ENCODE data around the gene WEE1.

Gene WEE1

DNA sequence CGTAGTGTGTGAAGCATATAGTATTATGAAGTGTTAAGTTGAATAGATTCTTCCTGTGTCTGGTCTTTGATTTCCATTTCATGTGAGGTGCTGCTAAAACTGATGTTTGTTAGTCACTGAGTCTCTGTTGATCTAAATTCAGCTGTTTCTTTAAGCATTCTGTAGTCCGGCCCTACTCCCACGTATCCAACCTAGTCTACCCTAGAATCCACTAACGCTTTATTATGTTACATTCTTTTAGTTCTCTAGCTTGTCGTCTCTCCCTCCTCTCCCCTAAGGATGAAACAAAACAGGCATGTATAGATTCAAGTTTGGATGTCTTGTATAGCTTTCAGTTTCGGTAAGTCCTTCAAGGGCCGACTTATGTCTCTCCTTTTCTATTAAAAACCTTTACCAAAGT, 4.1 kb downstream of the WEE1 start:
- DNase-seq (ENCODE audit: low spot score) = no peak
- no peak for TF ChIP-seq CTCF (IDR thresholded peaks at IDR 0.05)
- Histone ChIP-seq H3K27ac (peak overlapping the region; percentile 61 to 98), H3K4me3 (peak overlapping the region; percentile 76)

DNA sequence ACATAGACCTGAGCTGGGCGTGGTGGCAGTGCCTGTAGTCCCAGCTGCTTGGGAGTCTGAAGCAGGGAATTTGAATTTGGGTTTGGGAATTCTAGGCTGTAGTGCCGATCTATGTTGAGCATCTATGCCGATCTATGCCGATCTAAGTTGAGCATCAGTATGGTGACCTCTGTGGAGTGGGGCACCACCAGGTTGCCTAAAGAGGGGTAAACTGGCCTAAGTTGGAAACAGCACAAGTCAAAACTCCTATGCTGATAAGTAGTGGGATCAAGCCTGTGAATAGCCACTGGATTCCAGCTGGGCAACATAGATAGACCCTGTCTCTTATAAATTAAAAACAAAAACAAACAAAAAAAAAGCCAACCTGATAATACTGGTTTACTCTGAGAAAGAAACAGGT, 7.4 kb downstream of the WEE1 start:
- TF ChIP-seq CTCF (IDR thresholded peaks at IDR 0.05) = no peak
- no peak for DNase-seq (ENCODE audit: low spot score)
- H3K27ac ChIP-seq = no peak overlapping the region
- H3K4me3 ChIP-seq = no peak overlapping the region

DNA sequence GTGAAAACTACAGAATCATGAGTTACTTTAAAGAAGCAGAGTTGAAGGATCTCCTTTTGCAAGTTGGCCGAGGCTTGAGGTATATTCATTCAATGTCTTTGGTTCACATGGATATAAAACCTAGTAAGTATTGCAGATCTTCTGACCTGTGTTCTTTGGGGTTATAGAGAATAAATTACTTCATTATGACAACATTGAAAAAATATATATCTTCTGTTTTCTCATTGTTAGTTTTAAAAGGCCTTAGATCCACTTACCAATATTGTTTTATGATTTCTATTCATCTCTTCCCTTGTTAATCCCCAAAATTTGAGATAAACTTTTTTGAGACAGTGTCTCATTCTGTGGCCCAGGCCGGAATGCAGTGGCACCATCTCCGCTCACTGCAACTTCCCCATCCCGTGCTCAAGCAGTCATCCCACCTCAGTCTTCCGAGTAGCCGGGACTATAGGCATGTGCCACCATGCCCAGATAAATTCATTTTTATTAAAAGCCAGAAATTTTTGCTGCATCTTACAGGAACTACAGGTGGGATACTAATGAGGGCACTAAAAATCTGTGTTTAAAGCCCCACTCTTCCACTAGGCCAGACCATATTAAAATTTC, 8.2 kb downstream of the WEE1 start:
- TF ChIP-seq CTCF (IDR thresholded peaks at IDR 0.05) = no peak
- DNase-seq (ENCODE audit: low spot score) = no peak
- H3K27ac ChIP-seq = no peak overlapping the region
- no peak overlapping the region for H3K4me3 ChIP-seq

GRCh38 chr11:9590717-9591116, 17.2 kb downstream of the WEE1 start:
- no peak for TF ChIP-seq CTCF (IDR thresholded peaks at IDR 0.05)
- no peak overlapping the region for H3K27ac ChIP-seq
- no peak overlapping the region for H3K4me3 ChIP-seq
- no peak for DNase-seq (ENCODE audit: low spot score)

- DNase-seq (ENCODE audit: low spot score) = no peak
These were observed 21.0 kb downstream of the WEE1 start for GRCh38 chr11:9594267-9595046.

GRCh38 chr11:9596926-9597464, 23.5 kb downstream of the WEE1 start:
- no peak for TF ChIP-seq CTCF (IDR thresholded peaks at IDR 0.05)
- no peak for DNase-seq (ENCODE audit: low spot score)
- no peak overlapping the region for H3K27ac ChIP-seq
- H3K4me3 ChIP-seq = no peak overlapping the region

More at GRCh38 chr11:9594267-9595046, 21.0 kb downstream of the WEE1 start:
- no peak for TF ChIP-seq CTCF (IDR thresholded peaks at IDR 0.05)
- Histone ChIP-seq H3K4me3 (no peak overlapping the region), H3K27ac (no peak overlapping the region)

- Histone ChIP-seq H3K4me3 (no peak overlapping the region), H3K27ac (no peak overlapping the region)
- no peak for TF ChIP-seq CTCF (IDR thresholded peaks at IDR 0.05)
- no peak for DNase-seq (ENCODE audit: low spot score)
These were observed 26.7 kb downstream of the WEE1 start for GRCh38 chr11:9600166-9600565.

Data from coronary artery (tissue), 2 donors.